Measurements from ENCODE around the gene GATB.

The GATB gene

DNA sequence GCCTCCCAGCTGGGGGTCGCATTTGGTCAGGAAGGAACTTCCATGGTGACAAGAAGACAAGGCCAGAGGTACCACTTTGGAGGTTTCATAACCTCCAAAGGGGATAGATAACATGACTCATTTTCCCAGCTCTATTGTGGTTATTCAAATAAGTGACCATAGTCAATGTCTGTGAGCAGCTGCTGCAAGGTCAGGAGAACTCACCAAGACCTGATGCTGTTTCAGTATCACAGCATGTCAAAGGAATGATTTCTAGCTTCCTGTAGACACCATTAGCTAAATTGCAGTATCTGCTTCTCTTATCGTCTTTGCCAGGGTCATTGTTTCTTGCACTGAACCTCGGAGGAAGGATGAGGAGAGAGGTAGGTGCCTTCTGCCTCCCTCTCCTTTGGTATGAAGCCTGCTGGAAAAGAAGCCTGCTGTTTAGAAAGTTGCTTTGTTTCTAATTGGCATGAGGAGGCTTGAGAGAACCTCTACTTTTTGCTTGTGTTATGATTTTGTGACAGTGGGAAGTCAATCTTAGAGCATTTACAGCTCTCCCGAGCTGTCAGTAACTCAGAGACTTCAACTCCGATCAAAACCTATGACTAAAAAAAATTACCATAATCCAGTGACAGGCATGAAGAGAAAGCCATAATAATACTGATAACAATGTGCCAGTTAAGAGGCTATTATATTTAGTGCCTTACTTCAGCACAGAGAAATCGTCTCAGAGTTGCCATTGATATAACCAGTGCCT, 38.0 kb upstream of the GATB start:
- no peak overlapping the region for H3K4me3 ChIP-seq (ENCODE audit: low read depth, low read length)
- DNase-seq (ENCODE audit: low read depth), result no peak
- TF ChIP-seq, protein P1, sequence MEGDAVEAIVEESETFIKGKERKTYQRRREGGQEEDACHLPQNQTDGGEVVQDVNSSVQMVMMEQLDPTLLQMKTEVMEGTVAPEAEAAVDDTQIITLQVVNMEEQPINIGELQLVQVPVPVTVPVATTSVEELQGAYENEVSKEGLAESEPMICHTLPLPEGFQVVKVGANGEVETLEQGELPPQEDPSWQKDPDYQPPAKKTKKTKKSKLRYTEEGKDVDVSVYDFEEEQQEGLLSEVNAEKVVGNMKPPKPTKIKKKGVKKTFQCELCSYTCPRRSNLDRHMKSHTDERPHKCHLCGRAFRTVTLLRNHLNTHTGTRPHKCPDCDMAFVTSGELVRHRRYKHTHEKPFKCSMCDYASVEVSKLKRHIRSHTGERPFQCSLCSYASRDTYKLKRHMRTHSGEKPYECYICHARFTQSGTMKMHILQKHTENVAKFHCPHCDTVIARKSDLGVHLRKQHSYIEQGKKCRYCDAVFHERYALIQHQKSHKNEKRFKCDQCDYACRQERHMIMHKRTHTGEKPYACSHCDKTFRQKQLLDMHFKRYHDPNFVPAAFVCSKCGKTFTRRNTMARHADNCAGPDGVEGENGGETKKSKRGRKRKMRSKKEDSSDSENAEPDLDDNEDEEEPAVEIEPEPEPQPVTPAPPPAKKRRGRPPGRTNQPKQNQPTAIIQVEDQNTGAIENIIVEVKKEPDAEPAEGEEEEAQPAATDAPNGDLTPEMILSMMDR (conservative IDR thresholded peaks at IDR 0.05; ENCODE audit: low read depth, low read length), result no peak

GRCh38 chr4:151797853-151798252, 37.0 kb upstream of the GATB start:
- DNase-seq (ENCODE audit: low read depth), result no peak
- TF ChIP-seq, protein P1 (conservative IDR thresholded peaks at IDR 0.05; ENCODE audit: low read depth, low read length), result no peak

DNA sequence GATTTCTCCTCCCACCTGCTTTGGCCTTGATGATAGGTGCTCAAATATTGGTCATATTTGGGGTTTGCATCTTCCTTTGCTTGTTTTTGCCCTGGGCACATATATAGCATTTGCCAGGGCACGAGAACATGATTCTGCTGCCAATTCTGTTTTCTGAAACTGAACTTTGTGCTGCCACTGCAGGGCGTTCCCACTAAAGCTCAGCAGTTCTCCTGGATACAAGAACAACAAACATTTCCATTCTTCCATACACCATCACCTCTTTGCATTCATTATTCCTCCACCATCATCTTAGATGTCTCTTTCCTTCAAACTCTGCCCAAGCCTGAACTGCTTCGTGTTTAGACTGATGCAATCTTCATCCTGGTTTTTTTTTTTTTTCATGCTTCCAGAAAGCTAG, 36.3 kb upstream of the GATB start:
- H3K4me3 ChIP-seq (ENCODE audit: low read depth, low read length), result no peak overlapping the region
- DNase-seq (ENCODE audit: low read depth), result no peak
- TF ChIP-seq, protein P1 (conservative IDR thresholded peaks at IDR 0.05; ENCODE audit: low read depth, low read length), result no peak

More at GRCh38 chr4:151797853-151798252, 37.0 kb upstream of the GATB start:
- no peak overlapping the region for H3K4me3 ChIP-seq (ENCODE audit: low read depth, low read length)

DNA sequence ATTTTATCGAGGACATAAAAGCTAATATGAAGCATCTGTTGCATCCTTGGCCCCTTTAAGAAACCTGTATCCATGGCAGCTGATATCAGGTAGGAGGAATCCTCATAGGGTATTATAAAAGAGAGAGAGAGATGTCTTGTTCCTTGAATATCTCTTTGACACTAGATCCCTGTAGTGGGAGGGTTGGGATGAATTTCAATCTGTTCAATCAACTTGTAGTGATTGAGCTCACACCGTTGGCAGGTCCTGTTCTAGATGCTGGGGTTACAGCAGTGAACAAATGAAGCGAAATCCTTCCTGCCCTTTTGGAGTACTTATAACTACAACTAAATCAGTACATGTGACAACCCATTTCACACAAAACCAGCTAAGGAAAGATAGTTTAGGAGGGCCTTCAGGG, 35.3 kb upstream of the GATB start:
- DNase-seq (ENCODE audit: low read depth), result no peak
- TF ChIP-seq, protein P1 (conservative IDR thresholded peaks at IDR 0.05; ENCODE audit: low read depth, low read length), result no peak
- H3K4me3 ChIP-seq (ENCODE audit: low read depth, low read length), result no peak overlapping the region

DNA sequence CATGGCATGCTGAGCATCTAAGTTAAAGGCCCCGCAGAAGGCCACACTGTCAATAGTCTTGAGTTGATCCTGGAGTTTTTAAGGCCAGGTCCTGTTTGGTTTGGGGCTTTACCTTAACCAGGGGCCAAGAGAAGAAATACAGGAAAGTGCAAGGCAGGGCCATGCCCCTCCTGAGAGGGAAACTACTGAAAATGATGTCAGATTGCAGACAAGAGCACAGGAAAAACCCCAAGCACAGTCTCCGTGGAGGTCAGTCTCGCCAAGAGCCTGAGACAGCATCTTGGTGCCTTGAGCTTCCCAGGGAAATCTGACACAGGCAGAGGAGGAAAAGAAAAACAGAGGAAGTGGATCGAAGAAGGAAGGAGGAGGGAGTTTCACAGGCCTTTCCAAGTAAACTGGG, 32.2 kb upstream of the GATB start:
- no peak for DNase-seq (ENCODE audit: low read depth)
- H3K4me3 ChIP-seq (ENCODE audit: low read depth, low read length), result no peak overlapping the region
- TF ChIP-seq, protein P1 (conservative IDR thresholded peaks at IDR 0.05; ENCODE audit: low read depth, low read length), result no peak

GRCh38 chr4:151792530-151792929, 31.7 kb upstream of the GATB start:
- no peak for DNase-seq (ENCODE audit: low read depth)
- no peak overlapping the region for H3K4me3 ChIP-seq (ENCODE audit: low read depth, low read length)
- TF ChIP-seq, protein P1 (conservative IDR thresholded peaks at IDR 0.05; ENCODE audit: low read depth, low read length), result no peak

DNA sequence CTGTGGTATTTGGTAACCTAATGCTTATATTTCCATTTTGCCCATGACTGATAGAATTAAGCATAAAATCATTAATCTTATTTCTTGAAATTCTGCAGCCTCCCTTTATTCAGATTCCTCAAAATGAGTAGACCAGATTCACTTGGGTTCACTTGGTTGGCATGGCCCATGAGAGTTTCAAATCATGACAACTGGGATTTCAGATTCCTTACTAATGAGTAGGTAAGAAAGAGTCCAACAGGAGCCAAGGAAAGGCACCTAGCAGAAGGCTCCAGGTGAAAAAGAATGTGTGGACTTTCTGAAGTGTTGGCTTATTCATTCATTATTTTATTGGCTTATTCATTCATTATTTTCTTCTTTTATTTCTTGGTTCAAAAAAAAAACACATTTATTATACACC, 27.2 kb upstream of the GATB start:
- TF ChIP-seq, protein P1 (conservative IDR thresholded peaks at IDR 0.05; ENCODE audit: low read depth, low read length), result no peak

More for the DNA sequence above, 27.2 kb upstream of the GATB start:
- DNase-seq (ENCODE audit: low read depth), result no peak
- H3K4me3 ChIP-seq (ENCODE audit: low read depth, low read length), result no peak overlapping the region

Measured in choroid plexus epithelial cell (primary cell).